CD14-positive monocyte (primary cell): ENCODE results near the gene PELI1. TPM values are rescaled to one million over a fixed set of nuclear protein-coding genes. Genes with fewer than 3 reads are reported as not detected.
A peak's percentile ranks its signal among the peaks of the same experiment; 100 is the strongest.

Experiments
- DNase-seq, 3 donors: peaks; one replicate each; pipeline ENCODE4 v3.0.0-alpha.2; 2011 to 2022
- H2AFZ ChIP-seq: 2 replicates; pipeline ENCODE4 v1.6.0; 2012; ENCODE audit warnings: mild to moderate bottlenecking, low read depth, low read length, inconsistent platforms; ENCODE audit not compliant: insufficient read depth, poor library complexity, severe bottlenecking
- H3K27ac ChIP-seq, 2 donors: 1 replicate in 1 of 2; 2 replicates in 1 of 2; pipeline ENCODE4 v1.5.1; 2012 to 2013; ENCODE audit warnings: low read length in 2 of 2, control low read depth in 1 of 2, inconsistent platforms in 1 of 2, low read depth in 1 of 2, mild to moderate bottlenecking in 1 of 2
- H3K27me3 ChIP-seq, 2 donors: one replicate each; pipeline versions ENCODE4 v1.6.0 to v1.6.1; 2011 to 2013; ENCODE audit warnings: low read length in 2 of 2; ENCODE audit not compliant: control insufficient read depth in 2 of 2, insufficient read depth in 2 of 2
- H3K36me3 ChIP-seq, 2 donors: replicated peaks in 1 of 2; 1 replicate in 1 of 2; 2 replicates in 1 of 2; pipeline versions ENCODE4 v1.5.1 to v1.6.1; 2012 to 2013; ENCODE audit warnings: low read length in 2 of 2, control low read depth in 1 of 2, inconsistent platforms in 1 of 2, mild to moderate bottlenecking in 1 of 2; ENCODE audit not compliant: insufficient read depth in 2 of 2, control insufficient read depth in 1 of 2
- H3K4me1 ChIP-seq, 2 donors: 1 replicate in 1 of 2; 2 replicates in 1 of 2; pipeline versions ENCODE4 v1.5.1 to v1.6.1; 2012 to 2013; ENCODE audit warnings: low read length in 2 of 2, control low read depth in 1 of 2, inconsistent platforms in 1 of 2, mild to moderate bottlenecking in 1 of 2, moderate library complexity in 1 of 2; ENCODE audit not compliant: insufficient read depth in 2 of 2, control insufficient read depth in 1 of 2
- H3K4me2 ChIP-seq: replicated peaks from 2 replicates; pipeline ENCODE3; 2012; ENCODE audit warnings: low read length, moderate library complexity, mild to moderate bottlenecking; ENCODE audit not compliant: poor library complexity, severe bottlenecking; ENCODE audit errors: extremely low read depth
- H3K4me3 ChIP-seq, 3 experiments: fragments of 200-600 bp in 1 of 3; sonication (generic) in 1 of 3; replicated peaks in 1 of 3; 1 replicate in 2 of 3; 2 replicates in 1 of 3; pipeline ENCODE4 v1.5.1; 2011 to 2013; ENCODE audit warnings: low read length in 3 of 3, mild to moderate bottlenecking in 3 of 3, control low read depth in 2 of 3, low read depth in 2 of 3, inconsistent platforms in 1 of 3, moderate library complexity in 1 of 3
- H3K79me2 ChIP-seq: 2 replicates; pipeline ENCODE4 v1.6.0; 2012; ENCODE audit warnings: mild to moderate bottlenecking, control low read depth, inconsistent platforms, low read length, moderate library complexity; ENCODE audit not compliant: insufficient read depth
- H3K9ac ChIP-seq: 2 replicates; pipeline ENCODE4 v1.6.0; 2017; ENCODE audit warnings: low read length, mild to moderate bottlenecking; ENCODE audit not compliant: insufficient read depth, poor library complexity, severe bottlenecking
- H3K9me3 ChIP-seq, 2 donors: replicated peaks in 1 of 2; 1 replicate in 1 of 2; 2 replicates in 1 of 2; pipeline versions ENCODE4 v1.5.1 to v1.6.1; 2012 to 2013; ENCODE audit warnings: low read length in 2 of 2, control low read depth in 1 of 2; ENCODE audit not compliant: control insufficient read depth in 1 of 2, insufficient read depth in 1 of 2
- H4K20me1 ChIP-seq: 2 replicates; pipeline ENCODE4 v1.6.0; 2012; ENCODE audit warnings: mild to moderate bottlenecking, low read length, control low read depth, moderate library complexity; ENCODE audit not compliant: insufficient read depth
- H3K27ac Mint-ChIP-seq, 7 donors: one replicate each; pipeline ENCODE4 v1.8.0; 2020; ENCODE audit warnings: mild to moderate bottlenecking in 7 of 7, mixed read lengths in 7 of 7, moderate library complexity in 6 of 7, inconsistent platforms in 2 of 7
- H3K27me3 Mint-ChIP-seq, 3 donors: one replicate each; pipeline ENCODE4 v1.8.0; 2021 to 2022; ENCODE audit warnings: low read depth in 3 of 3, mild to moderate bottlenecking in 3 of 3, mixed read lengths in 3 of 3, moderate library complexity in 3 of 3, inconsistent platforms in 1 of 3
- H3K36me3 Mint-ChIP-seq, 2 donors: one replicate each; pipeline ENCODE4 v1.8.0; 2020; ENCODE audit warnings: mixed read lengths in 2 of 2, inconsistent platforms in 1 of 2, mild to moderate bottlenecking in 1 of 2
- H3K4me1 Mint-ChIP-seq: one replicate; pipeline ENCODE4 v1.8.0; 2020; ENCODE audit warnings: mild to moderate bottlenecking, mixed read lengths
- H3K4me3 Mint-ChIP-seq, 2 donors: one replicate each; pipeline ENCODE4 v1.8.0; 2020; ENCODE audit warnings: mild to moderate bottlenecking in 2 of 2, mixed read lengths in 2 of 2, moderate library complexity in 1 of 2
- H3K9me3 Mint-ChIP-seq, 7 donors: one replicate each; pipeline ENCODE4 v1.8.0; 2020 to 2022; ENCODE audit warnings: mixed read lengths in 7 of 7, mild to moderate bottlenecking in 6 of 7, moderate library complexity in 6 of 7, inconsistent platforms in 2 of 7
- CTCF ChIP-seq: fragments of 200-600 bp; IDR thresholded peaks from one replicate; pipeline ENCODE4 v1.8.0; 2022; ENCODE audit warnings: antibody characterized with exemption, mild to moderate bottlenecking
- WGBS: methylation state at CpG from one replicate; pipeline ENCODE4 v1.1.5; 2013; ENCODE audit warnings: missing lambda C conversion rate; ENCODE audit not compliant: insufficient coverage; 5-methylcytosine and 5-hydroxymethylcytosine counted together
- intact Hi-C, 2 donors: fragments of 100-400 bp; cut with micrococcal nuclease; formaldehyde crosslinking; loops; one replicate each; pipeline versions ENCODE4 v1.15.0 to v1.15.1; 2023
- polyA plus RNA-seq, 3 donors: library from polyadenylated mRNA; depleted of rRNA in 1 of 3; unstranded in 2 of 3; stranded (reverse) in 1 of 3; fragments of 300-500 nt in 2 of 3; fragments of >200 nt in 1 of 3; fragmentation: Illumina TruSeq in 2 of 3; gene quantifications; 1 replicate in 2 of 3; 2 replicates in 1 of 3; pipeline ENCODE4 v1.2.3, GENCODE V29; 2012 to 2021

The PELI1 gene
- polyA plus RNA-seq, 3 donors, result 44.7 to 106 (median 53.6) TPM

- Histone ChIP-seq H3K4me3 (no peak overlapping the region), H3K9ac (no peak overlapping the region), H4K20me1 (no peaks in the 10 kb centered on the region), H3K9me3 (no peaks in the 10 kb centered on the region), H3K36me3 (no peaks in the 10 kb centered on the region), H3K27me3 (no peaks in the 10 kb centered on the region), H3K27ac (no peak overlapping the region), H2AFZ (peak overlapping the region; percentile 65), H3K4me2 (no peak overlapping the region), H3K79me2 (no peaks in the 10 kb centered on the region), H3K4me1 (peaks cover 7 to 9% of the 10 kb centered on the region in 2 donors)
- H3K27me3 Mint-ChIP-seq, result peaks cover 0 to 3% (median 0%) of the 10 kb centered on the region in 3 donors
- TF ChIP-seq CTCF, result peak; percentile 79
- intact Hi-C loops, result loop anchor here (1.0 to 10.0 kb wide), 5 partner anchors 278 to 515 kb away; no protein-coding TSS in a partner anchor
- H3K4me1 Mint-ChIP-seq, result peaks cover 11% of the 10 kb centered on the region
- peak; percentile 47 to 61 (median 58) for DNase-seq
- WGBS, result 0% methylated on average over 3 of the region's 3 CpGs
- H3K9me3 Mint-ChIP-seq, result no peaks in the 10 kb centered on the region
- H3K4me3 Mint-ChIP-seq, result no peak overlapping the region
- H3K27ac Mint-ChIP-seq, result peak overlapping the region in 2 of 7 donors; percentile 46 to 70
- H3K36me3 Mint-ChIP-seq, result no peaks in the 10 kb centered on the region
Measured at GRCh38 chr2:64049633-64050220, 94.5 kb downstream of the PELI1 start.

GRCh38 chr2:64045938-64046337 is 98.3 kb downstream of the PELI1 start:
- H3K4me3 Mint-ChIP-seq, result no peak overlapping the region
- no peak for DNase-seq
- H3K9me3 Mint-ChIP-seq, result peaks cover 0 to 4% (median 0%) of the 10 kb centered on the region in 7 donors
- no peaks in the 10 kb centered on the region for H3K27me3 Mint-ChIP-seq
- H3K36me3 ChIP-seq, result no peaks in the 10 kb centered on the region
- H4K20me1 ChIP-seq, result no peaks in the 10 kb centered on the region
- H3K79me2 ChIP-seq, result no peaks in the 10 kb centered on the region
- no peaks in the 10 kb centered on the region for H3K36me3 Mint-ChIP-seq
- TF ChIP-seq CTCF, result no peak
- intact Hi-C loops, result loop anchor here (5.0 to 10.0 kb wide), 2 partner anchors 281 to 519 kb away; no protein-coding TSS in a partner anchor
- H3K27me3 ChIP-seq, result no peaks in the 10 kb centered on the region
- H3K4me2 ChIP-seq, result no peak overlapping the region
- H3K27ac Mint-ChIP-seq, result no peak overlapping the region
- H3K4me3 ChIP-seq, result no peak overlapping the region
- H2AFZ ChIP-seq, result no peak overlapping the region
- H3K9ac ChIP-seq, result no peak overlapping the region
- H3K9me3 ChIP-seq, result no peaks in the 10 kb centered on the region
- H3K27ac ChIP-seq, result no peak overlapping the region
- H3K4me1 Mint-ChIP-seq, result peaks cover 17% of the 10 kb centered on the region
- H3K4me1 ChIP-seq, result peaks cover 3 to 4% of the 10 kb centered on the region in 2 donors
- 100% methylated on average over 1 of the region's 2 CpGs for WGBS

Other genes starting within 250 kb of the PELI1 start
- 10 to 100 TPM; 11.4 to 17.3 (median 11.5) TPM for gene VPS54, start 125.0 kb downstream of the PELI1 start, polyA plus RNA-seq